B cell (primary cell): ENCODE data around the gene SFXN5.

Source experiments
- CTCF ChIP-seq: fragments of 200-600 bp; IDR thresholded peaks from one replicate; pipeline ENCODE4 v1.8.0; 2022; ENCODE audit warnings: antibody characterized with exemption, mild to moderate bottlenecking
- EZH2 ChIP-seq: IDR thresholded peaks from 2 replicates; pipeline ENCODE4 v1.6.1; 2012; ENCODE audit warnings: borderline replicate concordance, low read depth, mild to moderate bottlenecking, moderate library complexity, low read length; ENCODE audit not compliant: insufficient read depth, poor library complexity, severe bottlenecking

- no peak for TF ChIP-seq CTCF
- TF ChIP-seq EZH2 = no peak
These were observed 156.8 kb downstream of the SFXN5 start for GRCh38 chr2:72914589-72915319.
